Immature natural killer cell (primary cell): ENCODE results near the gene CHST15. TPM values are rescaled to one million over a fixed set of nuclear protein-coding genes. Genes with fewer than 3 reads are reported as not detected.

Experiments
- DNase-seq, 3 donors: peaks; one replicate each; pipeline ENCODE4 v3.0.0; 2022; ENCODE audit warnings: mixed read lengths in 1 of 3
- H3K27ac Mint-ChIP-seq, 6 donors: one replicate each; pipeline ENCODE4 v1.8.0; 2020; ENCODE audit warnings: mixed read lengths in 6 of 6, mild to moderate bottlenecking in 5 of 6, inconsistent platforms in 4 of 6, moderate library complexity in 3 of 6
- H3K27me3 Mint-ChIP-seq, 3 donors: one replicate each; pipeline ENCODE4 v1.8.0; 2020 to 2021; ENCODE audit warnings: low read depth in 3 of 3, mild to moderate bottlenecking in 3 of 3, mixed read lengths in 3 of 3, moderate library complexity in 3 of 3, inconsistent platforms in 1 of 3
- H3K36me3 Mint-ChIP-seq, 3 donors: one replicate each; pipeline ENCODE4 v1.8.0; 2020; ENCODE audit warnings: mixed read lengths in 3 of 3, inconsistent platforms in 2 of 3, mild to moderate bottlenecking in 2 of 3
- H3K4me1 Mint-ChIP-seq, 2 donors: one replicate each; pipeline ENCODE4 v1.8.0; 2020; ENCODE audit warnings: inconsistent platforms in 2 of 2, mild to moderate bottlenecking in 2 of 2, mixed read lengths in 2 of 2, moderate library complexity in 1 of 2
- H3K4me3 Mint-ChIP-seq, 5 donors: one replicate each; pipeline ENCODE4 v1.8.0; 2020; ENCODE audit warnings: mild to moderate bottlenecking in 5 of 5, mixed read lengths in 5 of 5, inconsistent platforms in 3 of 5, moderate library complexity in 3 of 5
- H3K9me3 Mint-ChIP-seq, 6 donors: one replicate each; pipeline ENCODE4 v1.8.0; 2020; ENCODE audit warnings: mild to moderate bottlenecking in 6 of 6, mixed read lengths in 6 of 6, inconsistent platforms in 4 of 6, moderate library complexity in 3 of 6
- polyA plus RNA-seq, 3 donors: library from polyadenylated mRNA; unstranded; fragments of 300-500 nt; fragmentation: Illumina TruSeq; gene quantifications; one replicate each; pipeline ENCODE4 v1.2.3, GENCODE V29; 2021

Gene CHST15
- polyA plus RNA-seq, 3 donors from 2014 or later = 0.07 to 0.20 (median 0.08) TPM

DNA sequence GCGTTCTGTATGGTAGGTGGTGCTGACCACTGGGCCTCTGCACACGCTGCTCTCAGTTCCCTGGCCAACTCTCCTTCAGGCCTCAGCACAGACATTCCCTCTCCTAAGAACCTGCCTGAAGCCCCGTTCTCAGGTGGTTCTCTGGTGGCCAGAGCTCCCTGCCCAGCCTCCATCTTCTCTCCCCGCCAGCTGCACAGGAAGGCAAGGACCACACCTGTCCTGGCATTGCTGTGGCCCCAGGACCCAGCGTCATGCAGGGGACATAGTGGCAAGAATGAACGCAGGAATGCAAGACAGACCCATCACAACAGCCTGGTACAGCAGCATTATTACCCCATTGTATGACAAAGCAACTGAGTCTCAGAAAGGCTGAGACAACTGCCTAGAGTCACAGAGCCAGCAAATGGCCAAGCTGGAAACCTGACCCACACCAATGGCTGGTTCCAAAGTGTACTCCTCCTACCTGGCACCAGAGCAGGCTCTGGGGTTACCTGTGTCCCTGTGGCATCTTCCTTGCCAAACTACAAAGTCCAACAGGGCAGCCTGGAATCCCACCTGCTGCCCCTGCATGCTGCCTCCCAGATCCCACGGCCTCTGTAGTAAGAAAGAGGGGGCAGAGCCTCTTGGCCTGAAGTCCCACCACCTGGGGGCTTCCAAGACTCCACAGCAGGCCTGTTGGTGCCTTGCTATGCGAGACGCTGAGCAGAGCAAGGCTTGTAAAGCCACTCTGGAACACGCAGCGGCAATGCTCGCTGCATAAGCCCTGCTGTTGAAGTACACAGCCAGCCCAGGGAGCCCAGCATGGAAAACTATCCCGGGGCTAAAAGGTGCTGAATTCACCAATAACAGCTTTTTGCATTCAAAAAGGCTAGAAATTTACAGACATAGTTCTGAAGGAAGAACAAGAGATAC, 73.3 kb downstream of the CHST15 start:
- H3K36me3 Mint-ChIP-seq = no peaks in the 10 kb centered on the region
- no peak overlapping the region for H3K4me3 Mint-ChIP-seq
- no peak for DNase-seq
- H3K9me3 Mint-ChIP-seq = no peaks in the 10 kb centered on the region
- no peak overlapping the region for H3K27ac Mint-ChIP-seq
- H3K27me3 Mint-ChIP-seq = peaks cover 0 to 5% (median 4%) of the 10 kb centered on the region in 3 donors
- no peaks in the 10 kb centered on the region for H3K4me1 Mint-ChIP-seq

DNA sequence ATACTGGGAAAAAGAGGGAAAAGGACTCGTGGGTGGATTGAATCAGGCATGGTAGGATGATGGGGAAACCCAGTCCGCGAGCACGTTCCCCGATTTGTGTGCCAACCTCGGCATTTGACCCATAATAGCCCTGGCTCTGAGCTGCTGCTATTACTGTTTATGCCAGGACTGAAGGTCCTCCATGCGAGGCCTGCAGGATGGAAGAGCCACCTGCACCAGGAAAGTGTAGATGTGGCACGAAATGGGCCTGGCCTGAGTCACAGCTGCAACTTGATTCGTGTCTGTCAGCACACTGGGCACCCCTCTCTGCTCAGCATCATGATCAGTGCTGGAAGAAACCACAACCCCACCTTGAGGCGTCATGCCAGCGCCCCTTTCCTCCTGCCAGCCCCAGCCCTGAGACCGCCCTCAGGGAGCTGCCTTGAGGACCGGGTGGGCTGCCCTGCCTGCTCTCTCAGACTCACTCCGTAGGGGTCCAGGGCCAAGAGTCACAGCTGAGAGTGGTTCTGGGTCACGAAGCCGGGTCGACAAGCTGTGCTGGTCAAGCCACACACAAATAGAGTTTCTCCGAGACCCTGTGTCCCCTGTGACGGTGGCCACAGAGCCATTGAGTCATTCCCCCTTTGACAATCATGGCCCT, 74.4 kb downstream of the CHST15 start:
- Mint-ChIP-seq H3K9me3 (no peaks in the 10 kb centered on the region), H3K4me1 (no peaks in the 10 kb centered on the region), H3K36me3 (no peaks in the 10 kb centered on the region), H3K4me3 (no peak overlapping the region), H3K27me3 (peaks cover 0 to 5% (median 2%) of the 10 kb centered on the region in 3 donors), H3K27ac (no peak overlapping the region)
- DNase-seq = no peak

DNA sequence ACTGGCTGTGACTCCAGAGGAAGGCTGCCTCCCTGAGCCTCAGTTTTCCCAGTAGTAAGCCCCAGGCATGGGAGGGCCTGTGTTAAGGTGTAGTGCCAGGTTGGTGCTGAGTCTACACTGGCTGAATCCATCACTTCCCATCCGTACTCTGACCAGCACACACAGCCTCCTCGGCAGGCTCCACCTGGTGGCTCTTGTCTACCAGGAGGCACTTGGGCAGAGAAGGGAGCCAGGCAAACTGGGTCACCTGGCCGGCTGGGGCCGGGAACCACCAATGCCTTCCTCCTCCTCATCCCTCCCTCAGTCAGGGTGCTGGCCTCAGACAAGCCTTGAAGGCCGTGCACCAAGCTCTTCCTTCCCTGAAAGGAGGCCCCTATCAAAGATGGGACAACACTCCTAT, 75.7 kb downstream of the CHST15 start:
- H3K9me3 Mint-ChIP-seq = no peaks in the 10 kb centered on the region
- no peaks in the 10 kb centered on the region for H3K4me1 Mint-ChIP-seq

DNA sequence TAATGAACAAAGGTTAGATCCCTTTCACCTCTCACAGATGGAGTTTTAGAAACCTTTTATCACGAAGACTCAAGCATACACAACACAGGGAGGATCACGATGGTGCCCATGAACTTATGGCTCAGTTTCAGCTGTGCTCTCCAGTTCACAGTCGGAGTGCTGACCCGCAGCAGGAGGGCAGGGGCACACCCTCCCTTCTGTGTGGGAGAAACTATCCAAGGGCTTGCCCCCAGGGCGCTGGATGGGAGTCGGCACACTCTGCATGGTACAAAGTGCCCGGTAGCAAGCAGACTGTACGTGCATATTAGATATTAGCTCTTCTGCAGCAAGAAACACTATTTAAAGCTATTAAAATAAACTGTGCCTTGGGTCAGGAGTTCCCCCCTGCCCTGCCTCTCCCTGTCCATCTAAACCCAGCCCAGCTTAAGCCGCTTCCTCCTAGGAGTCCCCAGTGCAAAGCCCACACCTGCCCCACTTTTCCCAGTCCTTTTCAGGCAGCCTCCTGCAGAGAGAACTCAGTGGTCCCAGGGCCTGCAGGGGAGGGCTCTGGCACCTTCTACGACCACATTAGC, 76.5 kb downstream of the CHST15 start:
- no peaks in the 10 kb centered on the region for H3K4me1 Mint-ChIP-seq
- peaks cover 0 to 8% (median 2%) of the 10 kb centered on the region in 3 donors for H3K27me3 Mint-ChIP-seq
- no peak for DNase-seq
- no peak overlapping the region for H3K27ac Mint-ChIP-seq
- no peaks in the 10 kb centered on the region for H3K9me3 Mint-ChIP-seq
- H3K4me3 Mint-ChIP-seq = no peak overlapping the region
- no peaks in the 10 kb centered on the region for H3K36me3 Mint-ChIP-seq

More for the DNA sequence above, 75.7 kb downstream of the CHST15 start:
- H3K27ac Mint-ChIP-seq = no peak overlapping the region
- DNase-seq = no peak
- H3K27me3 Mint-ChIP-seq = peaks cover 0 to 8% (median 2%) of the 10 kb centered on the region in 3 donors
- no peak overlapping the region for H3K4me3 Mint-ChIP-seq
- no peaks in the 10 kb centered on the region for H3K36me3 Mint-ChIP-seq

DNA sequence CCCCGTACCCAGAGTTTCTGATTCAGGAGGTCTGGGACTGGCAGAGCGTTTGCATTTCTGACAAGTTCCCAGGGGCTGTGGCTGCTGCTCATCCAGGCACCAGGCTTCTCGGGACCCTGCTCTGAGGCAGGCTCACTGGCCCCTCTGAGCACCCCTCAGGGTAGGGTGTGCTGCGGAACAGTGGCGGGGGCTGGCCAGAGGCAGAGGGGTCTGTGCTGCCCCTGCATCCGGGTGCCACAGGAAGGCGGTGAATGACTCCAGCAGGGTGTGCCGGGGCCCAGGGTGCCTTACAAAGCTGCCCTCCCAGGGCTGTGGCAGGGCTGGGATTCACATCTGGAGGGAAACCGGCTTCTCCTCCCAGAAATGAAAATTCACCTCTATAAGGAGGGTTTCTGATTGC, 77.4 kb downstream of the CHST15 start:
- no peak for DNase-seq
- Mint-ChIP-seq H3K4me3 (no peak overlapping the region), H3K27ac (no peak overlapping the region), H3K36me3 (no peaks in the 10 kb centered on the region), H3K9me3 (no peaks in the 10 kb centered on the region), H3K4me1 (no peaks in the 10 kb centered on the region), H3K27me3 (peaks cover 0 to 8% (median 4%) of the 10 kb centered on the region in 3 donors)

DNA sequence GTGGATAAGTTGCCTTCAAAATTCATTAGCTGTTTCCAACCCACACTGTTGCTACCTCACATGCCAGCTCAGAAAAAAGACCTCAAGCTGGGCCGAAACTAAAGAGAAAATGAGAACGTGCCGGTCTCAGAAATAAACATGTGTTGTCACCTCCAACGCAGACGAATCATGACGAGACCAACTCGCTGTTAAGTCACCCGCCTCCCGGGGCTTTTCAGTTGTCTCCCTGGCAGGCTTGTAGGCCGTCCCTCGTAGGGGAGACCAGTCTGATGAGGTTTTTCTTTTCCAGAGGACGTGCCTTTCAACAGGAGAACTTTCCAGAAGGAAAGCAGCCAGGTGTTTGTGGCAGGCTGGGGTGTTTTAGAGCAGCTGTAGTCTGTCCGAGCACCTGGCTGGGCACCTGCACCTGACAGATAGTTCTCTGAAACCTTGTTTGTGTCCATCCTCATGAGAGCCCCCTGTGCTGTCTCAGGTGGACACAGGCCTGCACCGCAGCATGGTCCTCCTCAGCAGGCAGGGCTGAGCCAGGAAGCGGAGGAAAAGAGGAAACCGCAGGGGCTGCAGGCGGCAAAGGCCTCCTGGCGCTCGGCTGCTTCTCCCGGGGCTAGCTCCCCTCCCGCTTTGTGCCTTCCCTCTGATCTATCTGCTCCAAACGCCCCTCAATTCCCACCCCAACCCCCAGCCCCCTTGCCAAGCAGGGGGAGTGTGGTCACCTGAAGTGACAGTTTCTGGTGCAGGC, 78.8 kb downstream of the CHST15 start:
- H3K27me3 Mint-ChIP-seq = peaks cover 0 to 7% (median 3%) of the 10 kb centered on the region in 3 donors
- DNase-seq = no peak
- no peaks in the 10 kb centered on the region for H3K4me1 Mint-ChIP-seq
- H3K27ac Mint-ChIP-seq = no peak overlapping the region
- no peaks in the 10 kb centered on the region for H3K9me3 Mint-ChIP-seq
- H3K36me3 Mint-ChIP-seq = no peaks in the 10 kb centered on the region
- no peak overlapping the region for H3K4me3 Mint-ChIP-seq

DNA sequence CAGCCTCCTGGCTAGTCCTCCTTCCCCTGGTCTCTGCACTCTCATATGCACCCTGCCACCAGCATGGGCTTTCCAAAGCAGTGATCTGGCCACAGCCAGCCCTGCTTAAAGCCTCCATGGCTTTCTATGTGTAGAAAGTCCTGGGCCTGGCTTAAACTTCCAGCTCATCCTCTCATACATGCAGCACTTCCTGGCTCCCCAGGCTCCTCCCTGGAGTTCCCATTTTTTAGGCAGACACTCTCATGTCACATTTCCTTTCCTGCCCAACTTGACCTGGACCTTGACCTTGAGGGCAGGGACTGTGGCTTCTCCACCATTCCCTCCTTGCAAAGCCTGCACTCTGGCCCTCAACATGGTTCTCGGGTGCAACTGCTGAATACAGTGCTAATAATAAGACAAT, 79.5 kb downstream of the CHST15 start:
- H3K27me3 Mint-ChIP-seq = peaks cover 0 to 6% (median 3%) of the 10 kb centered on the region in 3 donors
- no peaks in the 10 kb centered on the region for H3K9me3 Mint-ChIP-seq
- H3K27ac Mint-ChIP-seq = no peak overlapping the region
- H3K36me3 Mint-ChIP-seq = no peaks in the 10 kb centered on the region
- H3K4me1 Mint-ChIP-seq = no peaks in the 10 kb centered on the region
- no peak for DNase-seq
- no peak overlapping the region for H3K4me3 Mint-ChIP-seq

DNA sequence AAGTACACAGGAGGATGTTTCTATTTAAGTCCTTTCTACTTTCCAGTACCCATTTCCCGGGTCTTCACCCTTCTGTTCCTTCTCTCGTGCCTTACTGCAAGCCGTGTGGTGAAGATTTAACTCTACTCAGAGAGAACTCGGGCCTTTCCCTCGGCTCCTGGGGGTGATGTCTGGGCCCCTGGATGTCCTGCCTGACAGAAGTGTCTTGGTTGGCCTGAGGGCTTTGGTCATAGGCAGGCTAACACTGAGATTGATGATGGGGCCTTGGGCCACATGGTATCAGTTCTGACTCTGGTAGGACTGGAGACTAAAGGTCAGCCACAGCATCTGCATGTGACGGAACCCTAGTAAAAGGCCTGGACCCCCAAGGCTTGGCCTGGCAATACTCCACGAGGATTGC, 80.4 kb downstream of the CHST15 start:
- Mint-ChIP-seq H3K27ac (no peak overlapping the region), H3K4me1 (no peaks in the 10 kb centered on the region), H3K27me3 (peaks cover 0 to 6% (median 3%) of the 10 kb centered on the region in 3 donors), H3K36me3 (no peaks in the 10 kb centered on the region), H3K4me3 (no peak overlapping the region), H3K9me3 (no peaks in the 10 kb centered on the region)
- no peak for DNase-seq

DNA sequence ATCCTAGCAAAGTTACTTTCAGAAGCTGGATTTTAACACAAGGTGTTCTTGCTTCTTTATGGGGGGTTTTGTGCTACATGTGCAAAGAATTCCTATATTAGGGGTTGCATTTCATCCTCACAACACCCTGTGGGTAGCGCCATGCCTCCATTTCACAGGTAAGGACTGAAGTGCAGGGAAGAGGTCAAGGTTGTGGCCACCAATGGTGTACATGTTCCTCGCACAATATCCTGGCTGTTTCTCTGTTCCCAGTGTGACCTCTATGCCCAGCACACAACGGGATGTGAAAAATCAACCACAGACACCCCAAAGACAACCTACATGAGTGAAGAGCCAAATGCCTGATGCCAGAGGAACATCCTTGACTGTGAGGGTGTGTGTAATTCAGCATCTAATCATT, 80.8 kb downstream of the CHST15 start:
- Mint-ChIP-seq H3K4me3 (no peak overlapping the region), H3K27ac (no peak overlapping the region), H3K4me1 (no peaks in the 10 kb centered on the region), H3K27me3 (peaks cover 0 to 6% (median 3%) of the 10 kb centered on the region in 3 donors), H3K36me3 (no peaks in the 10 kb centered on the region), H3K9me3 (no peaks in the 10 kb centered on the region)
- no peak for DNase-seq

DNA sequence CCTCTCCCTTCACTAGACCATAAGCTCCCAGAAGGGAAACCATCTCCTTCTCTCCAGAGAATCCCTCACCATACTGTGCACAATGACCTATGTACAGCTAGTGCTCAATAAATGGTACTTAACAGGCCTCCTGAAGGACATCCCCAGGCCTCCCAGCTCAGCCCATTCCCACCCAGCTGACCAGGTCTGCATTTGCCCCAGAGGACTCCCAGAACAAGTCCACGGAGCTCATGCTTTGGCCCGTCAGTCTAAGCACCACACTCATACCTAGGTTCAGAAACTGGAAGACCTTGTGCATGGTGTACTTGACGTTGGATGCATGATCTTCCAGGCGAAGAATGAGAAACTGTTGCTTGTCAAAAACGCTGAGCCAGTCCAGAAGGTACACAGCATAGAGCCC, 81.3 kb downstream of the CHST15 start:
- H3K4me3 Mint-ChIP-seq = no peak overlapping the region
- no peak for DNase-seq
- no peaks in the 10 kb centered on the region for H3K4me1 Mint-ChIP-seq
- H3K27ac Mint-ChIP-seq = no peak overlapping the region
- H3K36me3 Mint-ChIP-seq = no peaks in the 10 kb centered on the region
- no peaks in the 10 kb centered on the region for H3K9me3 Mint-ChIP-seq
- peaks cover 0 to 4% (median 3%) of the 10 kb centered on the region in 3 donors for H3K27me3 Mint-ChIP-seq

DNA sequence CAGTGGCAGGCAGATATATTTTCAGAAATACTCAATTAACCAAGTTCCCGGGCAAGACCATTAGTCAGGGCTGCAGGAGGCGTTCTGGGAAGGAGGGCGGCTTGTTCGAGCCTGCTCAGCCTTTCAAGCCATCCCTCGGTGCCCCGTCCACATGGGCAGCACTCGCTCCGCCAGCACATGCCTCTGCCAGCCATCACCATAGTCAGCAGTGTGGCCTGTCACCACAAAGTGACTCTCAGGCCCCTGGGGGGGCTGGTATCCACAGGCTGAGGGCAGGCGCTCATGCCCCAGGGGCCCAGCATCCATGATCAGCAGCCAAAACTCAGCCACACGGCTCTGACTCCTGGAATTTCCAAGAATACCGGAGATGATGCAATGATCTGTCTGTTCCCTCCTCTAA, 81.9 kb downstream of the CHST15 start:
- Mint-ChIP-seq H3K27me3 (peaks cover 0 to 4% (median 3%) of the 10 kb centered on the region in 3 donors), H3K27ac (no peak overlapping the region)

DNA sequence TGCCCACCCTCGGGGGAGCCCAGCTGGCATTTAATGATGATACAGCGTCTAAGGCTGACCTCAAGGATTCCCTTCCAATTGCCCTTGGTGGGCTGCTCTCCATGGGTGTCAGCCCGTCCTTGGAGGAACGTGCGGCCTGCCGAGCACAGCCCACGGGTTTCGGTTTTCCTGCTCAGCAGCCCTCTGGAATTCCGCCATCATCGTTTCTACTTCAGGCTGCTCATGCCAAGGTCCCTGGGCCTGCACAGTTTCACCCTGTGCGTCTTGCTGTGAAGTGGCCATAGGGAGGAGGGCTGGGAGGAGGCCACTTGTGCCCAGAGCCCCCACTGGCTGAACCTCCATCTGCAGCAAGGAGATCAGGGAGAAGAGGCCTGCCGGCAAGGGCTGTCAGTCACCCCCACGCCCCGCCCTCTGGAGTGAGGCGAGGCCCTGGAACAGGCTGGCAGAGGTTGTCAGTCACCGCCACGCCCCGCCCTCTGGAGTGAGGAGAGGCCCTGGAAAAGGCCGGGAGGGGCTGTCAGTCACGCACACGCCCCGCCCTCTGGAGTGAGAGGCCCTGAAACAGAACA, 82.8 kb downstream of the CHST15 start:
- Mint-ChIP-seq H3K27me3 (peaks cover 0 to 4% (median 3%) of the 10 kb centered on the region in 3 donors), H3K36me3 (no peaks in the 10 kb centered on the region), H3K9me3 (no peaks in the 10 kb centered on the region), H3K4me1 (no peaks in the 10 kb centered on the region), H3K27ac (no peak overlapping the region), H3K4me3 (no peak overlapping the region)
- no peak for DNase-seq

More for the DNA sequence above, 81.9 kb downstream of the CHST15 start:
- Mint-ChIP-seq H3K4me3 (no peak overlapping the region), H3K9me3 (no peaks in the 10 kb centered on the region), H3K4me1 (no peaks in the 10 kb centered on the region), H3K36me3 (no peaks in the 10 kb centered on the region)
- DNase-seq = no peak

DNA sequence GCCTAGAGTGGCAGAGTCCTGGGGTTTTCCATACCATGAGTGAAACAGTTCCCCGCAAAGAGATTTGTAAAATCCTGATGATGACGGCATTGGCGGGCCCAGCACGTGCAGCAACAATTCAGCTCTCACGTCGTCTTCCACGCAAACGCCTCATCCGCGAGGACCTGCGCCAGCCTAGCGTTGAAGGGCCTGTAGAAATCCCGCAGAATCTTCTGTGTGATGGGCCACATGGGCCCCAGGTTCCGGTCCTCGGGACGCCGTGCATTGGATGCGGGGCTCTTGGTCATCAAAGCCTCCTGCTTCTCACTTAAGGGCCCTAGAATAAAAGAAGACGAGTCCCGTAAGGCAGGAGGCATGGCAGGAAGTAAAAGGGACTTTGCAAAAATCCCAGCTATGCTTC, 83.4 kb downstream of the CHST15 start:
- Mint-ChIP-seq H3K27ac (no peak overlapping the region), H3K36me3 (no peaks in the 10 kb centered on the region), H3K27me3 (peaks cover 0 to 3% (median 3%) of the 10 kb centered on the region in 3 donors), H3K9me3 (no peaks in the 10 kb centered on the region), H3K4me1 (no peaks in the 10 kb centered on the region), H3K4me3 (no peak overlapping the region)
- no peak for DNase-seq
